ENCODE data around the gene DXO.
"Not testable (repeated sequence)": the region's sequence is repeated elsewhere in the genome, so short reads cannot be mapped to it uniquely, and the experiment has no call there.

DXO gene

GRCh38 chr6:31979238-31979898, 7.4 kb upstream of the DXO start:
- DNase-seq, result no peak

DNA sequence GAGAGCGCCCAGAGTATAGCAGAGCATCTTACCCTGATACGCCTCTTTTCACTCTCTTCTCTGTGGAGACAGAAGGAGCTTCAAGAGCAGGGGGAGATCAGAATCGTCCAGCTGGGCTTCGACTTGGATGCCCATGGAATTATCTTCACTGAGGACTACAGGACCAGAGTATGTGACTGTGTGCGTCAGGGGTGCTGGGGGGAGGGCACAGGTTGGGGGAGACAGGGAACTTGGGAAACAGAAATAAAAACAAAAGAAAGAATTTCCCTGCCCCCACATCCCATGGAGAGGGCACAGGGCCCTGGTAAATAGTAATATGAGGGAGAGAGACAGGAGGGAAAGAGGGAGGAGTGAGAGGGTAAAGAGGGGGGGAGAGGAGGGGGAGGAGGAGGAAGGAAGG, 6.9 kb upstream of the DXO start:
- no peak for DNase-seq

- no peak for DNase-seq
Measured at GRCh38 chr6:31977816-31978431, 6.0 kb upstream of the DXO start.

GRCh38 chr6:31976065-31976464, 4.1 kb upstream of the DXO start:
- DNase-seq, result not testable (repeated sequence)

- DNase-seq, result no peak
Measured at GRCh38 chr6:31972709-31973350, 892 bp upstream of the DXO start.

DNA sequence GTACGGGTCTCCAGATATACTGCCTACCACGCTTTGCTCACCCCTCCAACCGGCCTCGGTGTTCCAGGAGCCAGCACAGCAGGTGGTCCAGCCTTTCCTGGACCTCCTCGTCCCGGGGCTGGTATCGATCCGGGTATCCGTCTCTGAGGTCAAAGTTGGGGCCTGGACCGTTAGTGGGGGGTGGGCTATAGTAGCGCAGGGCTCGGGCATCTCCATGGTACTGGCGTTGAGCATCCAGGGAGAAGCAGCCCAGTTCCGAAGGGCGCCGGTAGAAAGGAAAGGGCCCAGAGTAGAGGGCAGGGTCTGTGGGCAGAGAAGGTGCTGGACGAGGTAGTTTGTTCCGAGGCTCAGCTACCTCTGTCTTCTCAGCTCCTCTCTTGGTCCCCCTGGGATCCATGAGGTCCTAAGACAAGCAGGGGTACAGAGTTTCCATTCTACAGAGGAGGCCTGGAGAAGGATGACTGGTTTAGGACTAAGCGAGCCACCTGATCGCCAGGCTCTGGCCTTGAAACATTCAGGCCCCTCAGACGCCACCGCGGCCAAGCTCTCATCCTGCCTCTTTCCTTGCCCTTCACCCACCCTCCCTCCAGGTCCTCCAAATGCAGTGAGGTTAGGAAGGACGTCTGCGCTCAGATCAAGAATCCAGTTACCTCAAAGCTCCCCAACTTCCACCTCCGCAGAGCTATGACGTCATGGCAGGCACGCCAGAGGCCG, 502 bp downstream of the DXO start:
- DNase-seq, result no peak

DNA sequence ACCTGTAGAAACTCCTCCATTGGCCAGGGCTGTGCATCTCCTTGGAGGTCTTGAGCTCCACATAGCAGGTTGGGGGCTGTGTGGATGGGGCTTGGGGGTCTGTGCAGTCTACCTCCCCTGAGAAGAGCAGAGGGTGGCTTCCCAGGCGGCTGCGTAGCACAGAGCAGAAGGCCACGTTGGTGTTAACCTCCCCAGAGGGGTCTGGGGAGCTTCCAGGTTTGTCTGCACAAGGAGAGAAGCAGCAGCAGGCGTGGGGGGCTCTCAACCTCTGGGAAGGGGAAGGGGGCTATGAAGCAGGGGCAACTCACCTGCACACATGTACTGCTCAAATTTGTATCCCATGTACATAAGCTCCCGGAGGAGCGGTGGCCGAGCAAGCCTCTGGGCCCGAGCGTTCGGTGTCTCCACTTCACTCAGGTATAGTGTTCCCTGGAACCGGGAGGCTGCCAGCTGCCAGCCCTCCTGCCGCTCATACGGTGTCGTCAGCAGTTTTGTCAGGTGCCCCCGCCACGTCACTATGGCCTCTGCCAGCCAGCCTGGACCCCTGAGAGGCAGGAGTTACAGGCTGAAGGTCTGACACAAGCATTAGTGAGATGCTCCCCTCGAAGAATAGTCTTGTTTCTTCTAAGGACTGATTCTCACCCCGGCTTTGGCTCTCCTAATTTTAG, 1.2 kb downstream of the DXO start:
- no peak for DNase-seq

GRCh38 chr6:31969712-31970603, 2.0 kb downstream of the DXO start:
- DNase-seq, result no peak

DNA sequence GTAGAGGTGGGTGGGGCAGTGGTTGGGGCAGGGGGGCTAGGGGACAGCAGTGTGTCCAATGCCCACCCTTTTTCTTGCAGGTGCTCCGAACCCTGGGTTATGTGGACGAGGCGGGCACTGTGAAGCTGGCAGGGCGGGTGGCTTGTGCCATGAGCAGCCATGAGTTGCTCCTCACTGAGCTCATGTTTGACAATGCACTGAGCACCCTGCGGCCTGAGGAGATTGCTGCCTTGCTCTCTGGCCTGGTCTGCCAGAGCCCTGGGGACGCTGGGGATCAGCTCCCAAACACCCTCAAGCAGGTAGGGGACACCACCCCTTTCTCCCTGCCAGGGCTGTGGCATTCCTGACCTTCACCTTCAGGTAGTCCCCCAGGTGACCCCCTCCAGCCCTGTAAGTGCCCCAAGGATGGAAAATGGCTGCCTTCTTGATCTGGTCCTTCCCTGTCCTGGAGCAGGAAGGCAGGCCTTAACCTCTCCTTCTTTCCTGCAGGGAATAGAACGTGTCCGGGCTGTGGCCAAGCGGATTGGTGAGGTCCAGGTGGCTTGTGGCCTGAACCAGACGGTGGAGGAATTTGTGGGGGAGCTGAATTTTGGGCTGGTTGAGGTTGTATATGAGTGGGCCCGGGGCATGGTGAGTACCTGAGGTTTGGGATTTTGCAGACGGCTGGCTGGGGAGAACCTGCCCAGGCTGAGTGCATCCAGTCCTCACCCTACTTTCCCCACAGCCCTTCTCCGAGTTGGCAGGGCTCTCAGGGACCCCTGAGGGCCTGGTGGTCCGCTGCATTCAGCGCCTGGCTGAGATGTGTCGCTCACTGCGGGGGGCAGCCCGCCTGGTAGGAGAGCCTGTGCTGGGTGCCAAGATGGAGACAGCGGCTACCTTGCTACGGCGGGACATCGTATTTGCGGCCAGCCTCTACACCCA, 2.9 kb downstream of the DXO start:
- no peak for DNase-seq

- no peak for DNase-seq
Measured at GRCh38 chr6:31968326-31968725, 3.6 kb downstream of the DXO start.

DNA sequence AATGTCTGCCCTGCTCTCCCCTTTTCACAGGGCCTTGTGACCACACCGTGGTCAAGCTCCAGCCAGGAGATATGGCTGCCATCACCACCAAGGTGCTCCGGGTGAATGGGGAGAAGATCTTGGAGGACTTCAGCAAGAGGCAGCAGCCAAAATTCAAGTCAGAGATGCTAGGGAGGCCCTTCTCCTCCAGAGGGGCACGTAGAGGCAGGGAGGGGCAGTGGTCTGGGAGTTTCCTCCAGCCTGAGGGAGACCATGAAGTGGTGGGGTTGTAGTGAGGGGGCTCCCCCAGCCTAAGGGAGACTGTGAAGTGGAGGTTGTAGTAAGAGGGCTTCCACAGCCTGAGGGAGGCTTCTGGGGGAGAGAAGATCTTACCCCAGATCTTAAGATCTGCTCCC, 4.0 kb downstream of the DXO start:
- DNase-seq, result no peak

DNA sequence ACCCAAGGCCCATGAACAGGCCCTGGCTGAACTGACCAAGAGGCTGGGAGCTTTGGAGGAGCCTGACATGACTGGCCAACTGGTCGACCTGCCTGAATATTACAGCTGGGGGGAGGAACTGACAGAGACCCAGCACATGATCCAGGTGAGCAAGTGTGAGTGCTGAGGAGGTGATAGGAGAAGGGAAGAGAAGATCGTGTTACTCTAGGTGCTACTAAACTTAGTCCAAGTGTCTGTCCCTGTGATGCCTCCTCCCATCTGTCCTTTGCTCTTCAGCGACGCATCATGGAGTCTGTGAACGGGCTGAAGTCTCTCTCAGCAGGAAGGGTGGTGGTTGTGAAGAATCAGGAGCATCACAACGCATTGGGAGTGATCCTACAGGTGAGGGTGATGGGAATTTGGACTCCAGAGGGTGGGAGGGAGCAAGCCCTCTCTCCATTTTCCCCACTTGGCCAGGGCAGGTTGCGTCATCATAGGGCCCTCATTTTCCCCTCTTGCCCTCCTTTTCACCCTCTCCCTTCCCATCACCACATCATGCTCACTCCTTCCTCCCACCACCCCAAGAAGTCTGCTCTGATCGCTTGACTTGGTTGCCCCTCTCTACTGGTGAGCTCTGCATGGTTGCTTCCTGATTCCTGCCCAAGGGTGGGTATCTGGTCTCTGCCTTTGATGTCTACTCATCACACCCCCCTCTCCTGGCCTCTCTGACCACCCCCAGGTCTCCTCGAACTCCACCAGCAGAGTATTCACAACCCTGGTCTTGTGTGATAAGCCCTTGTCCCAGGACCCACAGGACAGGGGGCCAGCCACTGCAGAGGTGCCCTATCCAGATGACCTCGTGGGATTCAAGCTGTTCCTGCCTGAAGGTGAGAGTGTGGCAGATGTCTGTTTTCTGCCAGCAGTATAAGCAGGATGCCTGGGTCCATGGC, 4.7 kb downstream of the DXO start:
- DNase-seq, result no peak

DNA sequence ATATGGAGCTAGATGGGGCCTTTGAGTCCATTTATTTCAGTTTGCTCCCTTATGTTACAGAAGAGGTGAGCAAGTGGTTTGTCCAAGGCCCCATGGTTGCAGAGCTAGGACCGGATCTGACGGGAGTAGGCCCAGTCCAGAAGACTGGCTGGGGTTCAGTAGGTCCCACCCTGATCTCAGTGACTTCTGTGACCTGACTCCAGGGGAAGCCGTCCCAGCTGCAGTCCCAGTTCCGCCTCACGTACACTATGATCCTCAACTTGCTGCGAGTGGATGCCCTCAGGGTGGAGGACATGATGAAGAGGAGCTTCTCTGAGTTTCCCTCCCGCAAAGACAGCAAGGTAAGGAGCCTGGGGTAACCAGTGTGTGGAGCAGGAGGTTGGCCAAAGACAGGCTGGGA, 5.4 kb downstream of the DXO start:
- no peak for DNase-seq

DNA sequence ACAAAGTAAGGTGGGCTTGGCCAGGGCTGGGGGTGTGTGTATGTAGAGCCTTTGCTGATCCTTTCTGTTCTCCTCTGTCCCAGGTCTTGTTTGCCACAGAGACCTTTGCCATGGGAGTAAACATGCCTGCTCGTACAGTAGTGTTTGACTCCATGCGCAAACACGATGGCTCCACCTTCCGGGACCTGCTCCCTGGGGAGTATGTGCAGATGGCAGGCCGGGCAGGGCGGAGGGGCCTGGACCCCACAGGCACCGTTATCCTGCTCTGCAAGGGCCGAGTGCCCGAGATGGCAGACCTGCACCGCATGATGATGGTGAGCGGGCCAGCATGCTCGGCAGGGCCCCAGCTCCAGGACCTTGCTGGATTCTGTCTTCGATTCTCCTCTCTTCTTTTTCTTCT, 6.2 kb downstream of the DXO start:
- no peak for DNase-seq

DNA sequence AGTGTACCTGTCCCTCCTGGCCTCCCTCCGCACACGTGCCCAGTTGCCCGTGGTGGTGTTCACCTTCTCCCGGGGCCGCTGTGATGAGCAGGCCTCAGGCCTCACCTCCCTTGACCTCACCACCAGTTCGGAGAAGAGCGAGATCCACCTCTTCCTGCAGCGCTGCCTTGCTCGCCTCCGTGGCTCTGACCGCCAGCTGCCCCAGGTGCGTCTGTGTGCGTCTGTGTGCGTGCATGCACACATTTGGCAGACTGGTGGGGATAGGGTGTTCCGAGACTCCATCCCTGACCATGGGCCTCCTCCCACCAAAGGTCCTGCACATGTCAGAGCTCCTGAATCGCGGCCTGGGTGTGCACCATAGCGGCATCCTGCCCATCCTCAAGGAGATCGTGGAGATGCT, 8.0 kb downstream of the DXO start:
- DNase-seq, result no peak

- no peak for DNase-seq
Measured at GRCh38 chr6:31961616-31962015, 10.3 kb downstream of the DXO start.

DNA sequence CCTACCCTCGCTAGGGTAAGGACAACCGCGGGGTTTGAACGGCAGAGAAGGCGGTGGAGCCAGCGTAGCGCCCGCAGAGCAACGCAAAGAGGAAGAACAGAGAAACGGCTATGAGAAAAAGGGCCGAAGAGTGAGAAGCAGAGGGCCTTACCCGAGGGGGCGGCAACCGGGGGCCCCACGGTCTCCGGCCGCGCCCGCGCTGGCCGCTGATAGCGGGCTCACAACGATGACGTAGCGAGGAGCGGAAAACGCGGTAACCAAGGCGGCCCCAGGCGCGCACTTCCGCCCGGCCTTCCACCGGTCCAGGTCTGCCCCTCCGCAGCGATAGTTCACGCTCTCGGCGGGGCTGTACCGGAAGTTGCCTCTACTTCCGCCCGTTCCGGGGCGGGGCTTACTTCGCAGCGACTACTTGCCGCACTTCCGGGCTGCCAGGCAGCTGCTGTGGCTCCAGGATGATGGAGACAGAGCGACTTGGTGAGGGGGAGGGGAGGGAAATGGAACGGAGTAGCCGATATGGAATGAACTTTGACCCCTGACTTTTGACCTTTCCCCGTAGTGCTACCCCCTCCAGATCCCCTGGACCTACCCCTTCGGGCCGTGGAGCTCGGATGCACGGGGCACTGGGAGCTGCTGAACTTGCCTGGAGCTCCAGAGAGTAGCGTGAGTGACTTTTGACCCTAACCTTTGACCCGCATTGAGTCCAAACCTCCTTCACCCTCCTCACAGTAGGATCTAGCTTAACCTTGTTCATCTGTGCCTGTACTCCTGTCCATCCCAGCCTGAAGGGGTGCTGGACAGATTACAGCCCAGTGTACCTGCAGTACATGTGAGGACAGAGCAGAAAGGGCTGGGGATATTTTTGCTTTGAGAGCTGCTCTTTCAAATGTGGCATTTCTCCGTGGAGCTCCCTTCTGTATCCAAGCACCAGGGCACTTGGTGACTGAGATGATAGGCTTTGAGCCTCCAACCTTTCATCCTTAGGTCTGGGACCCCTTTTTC, 12.9 kb downstream of the DXO start, which contains the start of the genes NELFE and SKIC2:
Gene NELFE (minus strand): TSS at position 231 of the 999 bp plus-strand sequence. CDS start 525 bp downstream, outside the sequence.
Gene SKIC2 (plus strand): TSS at position 435 of the 999 bp plus-strand sequence. CDS start 18 bp downstream, at position 453.
- DNase-seq, result peak; percentile 99

- DNase-seq, result no peak
Measured at GRCh38 chr6:31958412-31958740, 13.6 kb downstream of the DXO start.

Measured in activated CD8-positive, alpha-beta memory T cell treated with anti-CD3 and anti-CD28 coated beads, Interleukin-2, amount 50 U/mL, for 48 hours (primary cell).